BJ (cell line): ENCODE results near the gene EXOSC3. TPM values are rescaled to one million over a fixed set of nuclear protein-coding genes. Genes with fewer than 3 reads are reported as not detected.

Experiments used
- CTCF ChIA-PET: fragments of 350-600 bp; formaldehyde crosslinking; extraction: SDS; loops from one replicate; lab custom pipeline; 2021; ENCODE audit warnings: antibody characterized with exemption, inconsistent platforms; lab: Yijun Ruan, JAX
- POLR2A ChIA-PET: fragments of 300-600 bp; sonication (Branson Sonifier 250); formaldehyde crosslinking; extraction: SDS; loops from one replicate; lab custom pipeline; 2021; ENCODE audit warnings: antibody characterized with exemption; lab: Charles Lee
- DNase-seq: peaks from one replicate; pipeline ENCODE4 v3.0.0-alpha.2; 2011; ENCODE audit warnings: low read depth
- H3K27me3 ChIP-seq: 2 replicates; pipeline ENCODE4 v1.6.0; 2011; ENCODE audit warnings: low read length; ENCODE audit not compliant: control insufficient read depth, insufficient read depth
- H3K36me3 ChIP-seq: 2 replicates; pipeline ENCODE4 v1.5.1; 2011; ENCODE audit warnings: low read length; ENCODE audit not compliant: control insufficient read depth, insufficient read depth
- H3K4me3 ChIP-seq: 2 replicates; pipeline ENCODE4 v1.5.1; 2011; ENCODE audit warnings: low read depth, mild to moderate bottlenecking, control low read depth, low read length
- polyA plus RNA-seq: library from polyadenylated mRNA; depleted of rRNA; stranded (reverse); fragments of >200 nt; gene quantifications from 2 replicates; pipeline ENCODE4 v1.2.3, GENCODE V29; 2011
- TF ChIP-seq, protein P1 (sequence below): IDR thresholded peaks from 2 replicates; pipeline ENCODE4 v1.5.1; 2011; ENCODE audit warnings: low read depth, mild to moderate bottlenecking, control low read depth, inconsistent platforms, low read length, moderate library complexity; ENCODE audit not compliant: insufficient read depth

The EXOSC3 gene
- polyA plus RNA-seq, 1 experiment, result 14.2 TPM

DNA sequence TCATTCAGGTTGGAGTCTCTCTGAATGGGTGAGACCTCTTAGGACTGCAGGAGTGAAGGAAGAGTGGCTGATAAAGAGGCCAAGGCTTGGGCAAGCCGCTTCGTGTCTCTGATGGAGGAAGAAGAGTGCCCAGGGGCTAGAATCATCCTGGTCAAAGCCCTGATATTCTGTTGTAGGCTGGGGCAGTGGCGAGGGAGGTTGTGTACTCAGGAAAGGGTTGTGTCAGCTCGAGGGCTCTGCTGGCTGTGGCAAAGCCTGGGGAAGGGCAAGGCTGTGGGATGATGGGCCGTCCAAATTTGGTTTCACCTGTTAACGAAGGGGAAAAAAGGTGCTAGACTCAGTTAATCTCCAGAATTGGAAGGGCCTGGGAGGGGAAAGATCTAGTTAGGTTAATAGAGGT is 33.7 kb downstream of the EXOSC3 start:
- DNase-seq, result no peak
- TF ChIP-seq, protein P1, sequence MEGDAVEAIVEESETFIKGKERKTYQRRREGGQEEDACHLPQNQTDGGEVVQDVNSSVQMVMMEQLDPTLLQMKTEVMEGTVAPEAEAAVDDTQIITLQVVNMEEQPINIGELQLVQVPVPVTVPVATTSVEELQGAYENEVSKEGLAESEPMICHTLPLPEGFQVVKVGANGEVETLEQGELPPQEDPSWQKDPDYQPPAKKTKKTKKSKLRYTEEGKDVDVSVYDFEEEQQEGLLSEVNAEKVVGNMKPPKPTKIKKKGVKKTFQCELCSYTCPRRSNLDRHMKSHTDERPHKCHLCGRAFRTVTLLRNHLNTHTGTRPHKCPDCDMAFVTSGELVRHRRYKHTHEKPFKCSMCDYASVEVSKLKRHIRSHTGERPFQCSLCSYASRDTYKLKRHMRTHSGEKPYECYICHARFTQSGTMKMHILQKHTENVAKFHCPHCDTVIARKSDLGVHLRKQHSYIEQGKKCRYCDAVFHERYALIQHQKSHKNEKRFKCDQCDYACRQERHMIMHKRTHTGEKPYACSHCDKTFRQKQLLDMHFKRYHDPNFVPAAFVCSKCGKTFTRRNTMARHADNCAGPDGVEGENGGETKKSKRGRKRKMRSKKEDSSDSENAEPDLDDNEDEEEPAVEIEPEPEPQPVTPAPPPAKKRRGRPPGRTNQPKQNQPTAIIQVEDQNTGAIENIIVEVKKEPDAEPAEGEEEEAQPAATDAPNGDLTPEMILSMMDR, result no peak
- ChIA-PET POLR2A (no interaction called here), CTCF (no interaction called here)
- Histone ChIP-seq H3K4me3 (no peak overlapping the region), H3K27me3 (no peaks in the 10 kb centered on the region), H3K36me3 (no peaks in the 10 kb centered on the region)

DNA sequence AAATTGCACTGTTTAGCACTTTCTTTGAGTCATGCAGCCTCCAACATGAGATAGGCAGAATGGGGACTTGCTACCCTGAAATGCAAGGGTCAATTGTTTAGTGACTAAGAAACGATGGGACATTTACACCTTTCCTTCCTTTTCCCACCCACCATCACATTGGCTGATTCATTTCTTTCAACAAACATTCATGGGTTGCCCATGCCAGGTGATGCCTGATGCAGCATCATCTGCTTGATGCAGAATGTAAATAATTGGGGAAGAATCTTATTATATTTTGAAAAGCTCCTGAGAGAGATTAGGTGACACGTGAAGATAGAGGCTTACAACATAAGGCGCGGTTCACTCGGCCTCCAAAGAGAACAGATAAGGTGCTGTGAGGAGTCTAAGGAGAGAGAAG is 35.7 kb downstream of the EXOSC3 start:
- Histone ChIP-seq H3K4me3 (no peak overlapping the region), H3K36me3 (no peaks in the 10 kb centered on the region), H3K27me3 (no peaks in the 10 kb centered on the region)
- DNase-seq, result no peak
- POLR2A ChIA-PET, result no interaction called here
- CTCF ChIA-PET, result interaction anchor here (0.7 to 1.7 kb wide), 4 partner anchors 10 to 267 kb away, joined by 3 to 7 read pairs (median 4); no protein-coding TSS in a partner anchor
- TF ChIP-seq, protein P1, result no peak

GRCh38 chr9:37747271-37747753 is 37.6 kb downstream of the EXOSC3 start:
- POLR2A ChIA-PET, result no interaction called here

DNA sequence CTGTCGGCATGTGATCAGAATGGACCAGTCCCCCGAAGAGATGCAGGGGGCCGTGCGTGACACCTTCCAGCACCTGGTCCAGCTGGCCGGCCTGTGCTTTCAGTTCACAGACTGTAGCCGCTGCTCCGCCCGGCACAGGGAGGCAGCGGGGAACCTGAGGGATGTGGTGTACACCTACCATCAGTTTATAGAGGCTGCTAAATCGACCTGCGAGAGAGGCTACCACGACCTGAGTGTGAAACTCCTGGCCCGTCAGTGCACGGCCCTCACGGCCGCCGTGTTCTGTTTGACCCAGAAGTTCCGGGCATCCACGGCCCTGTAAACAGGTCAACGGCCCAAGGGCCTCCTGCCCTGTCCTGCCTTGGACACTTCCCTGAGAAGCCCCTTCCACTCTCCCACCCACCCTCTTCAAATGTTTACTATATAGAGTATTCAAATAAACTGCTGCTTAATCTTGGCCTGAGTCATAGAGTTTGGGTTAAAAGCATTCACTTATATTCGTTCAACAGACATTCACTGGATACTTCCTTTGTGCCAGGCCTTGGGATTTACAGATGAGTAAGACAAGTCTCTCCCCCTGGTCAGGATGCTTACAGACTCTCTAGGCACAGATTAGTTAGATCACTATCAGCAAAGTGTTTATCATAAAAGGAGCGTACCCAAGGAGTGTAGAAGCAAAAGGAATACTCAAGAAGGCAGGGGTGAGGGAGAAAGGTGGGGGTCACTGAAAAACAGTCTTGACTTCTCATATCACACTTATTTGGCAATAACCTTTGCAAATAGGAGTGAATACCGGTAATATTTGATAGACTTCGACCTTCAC is 38.2 kb downstream of the EXOSC3 start:
- ChIA-PET CTCF (interaction anchor here (1.2 to 2.5 kb wide), 2 partner anchors 14 to 414 kb away, joined by 3 to 10 read pairs; no protein-coding TSS in a partner anchor), POLR2A (no interaction called here)
- DNase-seq, result peak; percentile 8
- H3K36me3 ChIP-seq, result no peaks in the 10 kb centered on the region
- H3K4me3 ChIP-seq, result no peak overlapping the region
- TF ChIP-seq, protein P1, result no peak
- peaks cover 4% of the 10 kb centered on the region; the same call in 1 of the 2 replicates for H3K27me3 ChIP-seq

More at GRCh38 chr9:37747271-37747753, 37.6 kb downstream of the EXOSC3 start:
- DNase-seq, result peak; percentile 10
- Histone ChIP-seq H3K27me3 (no peaks in the 10 kb centered on the region; the same call in 1 of the 2 replicates), H3K36me3 (no peaks in the 10 kb centered on the region), H3K4me3 (no peak overlapping the region)
- TF ChIP-seq, protein P1, result peak; percentile 97
- CTCF ChIA-PET, result interaction anchor here (0.6 to 1.3 kb wide), 2 partner anchors 12 to 118 kb away, joined by 4 read pairs; no protein-coding TSS in a partner anchor

DNA sequence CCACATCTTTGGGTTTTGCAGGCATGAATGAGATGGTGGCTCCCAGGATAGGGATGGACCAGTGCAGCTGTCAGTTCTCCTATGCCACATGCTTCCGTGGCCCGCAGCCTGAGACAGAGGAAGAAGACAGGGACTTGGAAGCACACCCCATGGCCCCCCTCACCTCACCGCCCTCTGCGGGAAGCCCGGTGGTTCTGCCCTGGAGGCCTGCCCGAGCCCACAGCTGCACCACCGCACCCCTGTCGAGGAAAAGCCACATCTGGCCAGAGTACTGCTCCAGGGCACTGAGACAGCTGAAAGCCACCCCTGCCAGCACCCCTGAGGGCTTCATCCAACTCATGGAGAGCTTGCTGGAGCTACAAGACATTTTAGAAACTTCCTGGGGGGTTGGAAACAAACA is 38.9 kb downstream of the EXOSC3 start:
- DNase-seq, result no peak
- CTCF ChIA-PET, result interaction anchor here (1.2 to 2.5 kb wide), 2 partner anchors 13 to 414 kb away, joined by 3 to 10 read pairs; no protein-coding TSS in a partner anchor
- no peak overlapping the region for H3K4me3 ChIP-seq
- TF ChIP-seq, protein P1, result no peak
- H3K36me3 ChIP-seq, result no peaks in the 10 kb centered on the region
- POLR2A ChIA-PET, result no interaction called here
- H3K27me3 ChIP-seq, result peaks cover 4% of the 10 kb centered on the region; the same call in 1 of the 2 replicates
